ENCODE measurements around the gene KRTAP1-1.
"Not testable (repeated sequence)": the region's sequence is repeated elsewhere in the genome, so short reads cannot be mapped to it uniquely, and the experiment has no call there.

- not testable (repeated sequence) for TF ChIP-seq POLR2A, CTCF (IDR thresholded peaks at IDR 0.05)
These were observed 23.9 kb upstream of the KRTAP1-1 start for GRCh38 chr17:41065016-41065689.

Data from heart left ventricle (tissue), 13 donors.